Activated T-helper 17 cell treated with anti-CD3 and anti-CD28 coated beads, Interleukin-2, amount 50 U/mL, for 72 hours (primary cell): ENCODE results near the gene NIPSNAP3A. TPM values are rescaled to one million over a fixed set of nuclear protein-coding genes. Genes with fewer than 3 reads are reported as not detected.
A peak's percentile ranks its signal among the peaks of the same experiment; 100 is the strongest.

Experiments
- ATAC-seq: fragments of 150-1000 bp; cut with Tn5 transposase; replicated peaks from 2 replicates; pipeline ENCODE4 v1.10.0; 2021; ENCODE audit warnings: mild to moderate bottlenecking, moderate library complexity
- H3K27ac Mint-ChIP-seq: one replicate; pipeline ENCODE4 v1.8.0; 2022; ENCODE audit warnings: mixed read lengths
- H3K27me3 Mint-ChIP-seq: one replicate; pipeline ENCODE4 v1.8.0; 2022; ENCODE audit warnings: mixed read lengths
- H3K36me3 Mint-ChIP-seq: one replicate; pipeline ENCODE4 v1.8.0; 2022; ENCODE audit warnings: low read depth, mild to moderate bottlenecking, mixed read lengths
- H3K4me1 Mint-ChIP-seq: one replicate; pipeline ENCODE4 v1.8.0; 2022; ENCODE audit warnings: mixed read lengths
- H3K4me3 Mint-ChIP-seq: one replicate; pipeline ENCODE4 v1.8.0; 2022; ENCODE audit warnings: mild to moderate bottlenecking, mixed read lengths
- H3K9me3 Mint-ChIP-seq: one replicate; pipeline ENCODE4 v1.8.0; 2022; ENCODE audit warnings: mixed read lengths
- total RNA-seq, 2 donors: library from RNA; stranded (reverse); gene quantifications; one replicate each; pipeline ENCODE4 v1.2.3, GENCODE V29; 2022

NIPSNAP3A gene
- total RNA-seq, 2 donors from 2014 or later, result 7.1 to 10.3 TPM

DNA sequence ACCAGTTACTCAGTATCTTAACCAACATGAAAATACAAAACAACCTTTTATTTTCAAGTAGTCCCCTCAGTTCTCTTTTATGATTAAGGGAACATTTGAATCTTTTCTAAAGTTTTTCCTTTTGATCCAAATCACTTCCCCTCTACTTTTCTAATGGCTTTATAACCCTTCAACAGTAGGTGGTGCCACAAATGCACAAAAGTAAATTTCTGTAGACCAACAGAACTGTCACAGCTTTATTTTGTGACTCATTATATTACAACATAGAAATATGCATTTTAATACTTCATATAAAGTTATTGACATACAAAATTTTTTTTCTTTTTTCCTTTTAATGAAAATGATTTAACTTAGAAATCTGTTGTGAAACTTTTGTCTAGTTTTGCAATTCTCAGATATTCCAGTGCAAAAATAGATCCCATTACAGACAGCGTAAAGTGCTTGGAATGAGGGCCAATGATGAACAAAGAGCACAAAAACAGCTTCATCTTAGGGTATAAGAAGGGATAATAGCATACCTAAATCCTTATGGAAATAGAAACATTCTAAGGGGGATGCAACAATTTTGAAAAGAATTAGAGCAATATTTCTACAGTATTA is 33.4 kb downstream of the NIPSNAP3A start:
- Mint-ChIP-seq H3K4me1 (no peaks in the 10 kb centered on the region), H3K9me3 (no peaks in the 10 kb centered on the region), H3K36me3 (peaks cover 22% of the 10 kb centered on the region), H3K27me3 (no peaks in the 10 kb centered on the region), H3K27ac (no peak overlapping the region), H3K4me3 (no peak overlapping the region)
- ATAC-seq, result no peak

DNA sequence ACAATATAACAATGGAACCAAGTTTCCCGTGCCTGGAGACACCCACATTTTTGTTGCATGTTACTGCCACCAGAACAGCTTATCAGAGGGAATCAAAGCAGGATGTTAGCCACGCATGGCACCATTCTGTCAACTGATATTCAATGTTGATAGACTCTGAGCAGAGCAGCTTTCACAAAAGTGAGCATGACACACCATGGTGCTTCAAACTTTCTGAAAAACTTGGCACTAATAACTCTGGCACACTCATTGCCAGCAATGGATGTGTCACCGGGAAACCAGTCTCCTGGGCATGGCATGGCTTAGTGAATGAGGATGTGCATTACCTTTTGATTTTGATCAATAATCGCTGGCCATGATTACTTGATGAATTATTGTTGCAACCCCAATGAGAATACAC is 36.1 kb downstream of the NIPSNAP3A start:
- Mint-ChIP-seq H3K4me1 (no peaks in the 10 kb centered on the region), H3K27me3 (no peaks in the 10 kb centered on the region), H3K4me3 (no peak overlapping the region), H3K36me3 (peaks cover 48% of the 10 kb centered on the region), H3K9me3 (no peaks in the 10 kb centered on the region), H3K27ac (no peak overlapping the region)
- no peak for ATAC-seq

DNA sequence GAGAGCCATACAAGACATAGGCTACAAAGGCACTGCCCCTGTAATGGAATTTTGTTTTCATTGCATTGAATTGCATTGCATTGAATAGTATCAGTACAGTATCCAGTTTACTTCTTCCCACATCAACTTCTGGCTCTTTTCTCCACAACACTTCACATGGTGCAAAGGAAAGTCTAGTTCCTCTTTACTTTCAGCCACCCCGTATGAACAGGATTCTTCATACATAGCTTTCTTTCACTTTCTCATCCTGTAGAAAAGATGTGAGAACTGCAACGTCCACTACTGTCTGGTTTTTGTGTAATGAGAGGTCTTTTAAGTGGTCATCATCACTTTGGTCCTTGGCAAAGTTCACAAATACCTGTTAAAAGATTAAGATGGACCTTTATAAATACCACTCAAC is 36.6 kb downstream of the NIPSNAP3A start:
- peaks cover 52% of the 10 kb centered on the region for H3K36me3 Mint-ChIP-seq
- no peak overlapping the region for H3K27ac Mint-ChIP-seq
- no peak overlapping the region for H3K4me3 Mint-ChIP-seq
- no peaks in the 10 kb centered on the region for H3K4me1 Mint-ChIP-seq
- no peaks in the 10 kb centered on the region for H3K27me3 Mint-ChIP-seq
- no peak for ATAC-seq
- H3K9me3 Mint-ChIP-seq, result no peaks in the 10 kb centered on the region

DNA sequence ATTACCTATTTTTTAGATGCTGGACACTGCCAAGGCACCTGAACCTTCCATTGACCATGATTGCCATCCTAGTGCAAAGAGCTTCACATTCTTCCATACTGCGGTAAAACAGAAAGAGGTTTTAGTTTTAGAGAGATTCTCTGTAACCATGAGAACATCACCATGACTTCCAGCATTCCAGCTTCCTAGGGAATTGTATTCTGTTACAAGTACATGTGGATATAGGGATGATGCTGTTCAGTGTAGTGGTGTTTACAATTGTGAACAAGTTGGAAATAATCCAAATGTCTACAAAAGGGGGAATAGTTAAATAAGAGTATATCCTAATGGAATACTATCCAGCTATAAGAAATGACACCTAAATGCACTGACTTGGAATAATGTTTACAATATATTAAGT is 38.8 kb downstream of the NIPSNAP3A start:
- no peaks in the 10 kb centered on the region for H3K4me1 Mint-ChIP-seq
- H3K4me3 Mint-ChIP-seq, result no peak overlapping the region
- no peak for ATAC-seq
- H3K9me3 Mint-ChIP-seq, result no peaks in the 10 kb centered on the region
- H3K27me3 Mint-ChIP-seq, result no peaks in the 10 kb centered on the region
- no peak overlapping the region for H3K27ac Mint-ChIP-seq
- H3K36me3 Mint-ChIP-seq, result peaks cover 58% of the 10 kb centered on the region

DNA sequence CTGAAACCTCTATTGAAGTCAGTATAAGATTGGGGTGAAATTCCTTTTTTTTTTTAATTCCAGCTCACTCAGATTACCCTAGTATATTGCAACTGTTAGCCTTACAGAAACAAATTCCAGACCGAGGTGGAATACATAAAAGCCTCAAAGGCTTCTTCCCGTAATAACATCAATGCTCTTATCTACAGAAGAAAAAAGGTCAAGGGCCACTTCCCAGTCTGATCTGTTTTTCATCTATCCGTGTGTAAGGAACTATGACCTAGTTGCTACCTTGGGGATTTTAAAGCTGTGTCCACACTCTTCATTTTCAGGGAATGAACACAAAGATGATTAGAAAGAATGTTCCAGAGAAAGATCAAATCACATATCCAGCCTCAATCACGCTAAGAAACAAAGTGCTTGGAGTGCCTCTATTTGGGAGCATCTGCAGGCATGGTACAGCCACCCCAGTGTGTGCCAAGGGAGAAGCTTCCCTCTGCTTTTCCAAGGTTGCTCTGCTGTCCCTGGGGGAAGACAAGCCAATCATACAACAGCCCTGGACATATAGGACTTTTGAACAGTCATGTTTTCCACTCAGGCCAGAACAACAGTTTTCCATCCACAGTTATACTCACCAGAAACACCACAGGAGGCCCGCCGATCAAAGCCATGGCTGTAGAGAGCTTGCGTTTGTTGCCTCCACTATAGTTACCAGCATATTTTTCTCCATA is 40.0 kb downstream of the NIPSNAP3A start:
- H3K9me3 Mint-ChIP-seq, result no peaks in the 10 kb centered on the region
- no peak for ATAC-seq
- H3K36me3 Mint-ChIP-seq, result peaks cover 67% of the 10 kb centered on the region
- H3K27ac Mint-ChIP-seq, result no peak overlapping the region
- H3K27me3 Mint-ChIP-seq, result no peaks in the 10 kb centered on the region
- no peaks in the 10 kb centered on the region for H3K4me1 Mint-ChIP-seq
- H3K4me3 Mint-ChIP-seq, result no peak overlapping the region

DNA sequence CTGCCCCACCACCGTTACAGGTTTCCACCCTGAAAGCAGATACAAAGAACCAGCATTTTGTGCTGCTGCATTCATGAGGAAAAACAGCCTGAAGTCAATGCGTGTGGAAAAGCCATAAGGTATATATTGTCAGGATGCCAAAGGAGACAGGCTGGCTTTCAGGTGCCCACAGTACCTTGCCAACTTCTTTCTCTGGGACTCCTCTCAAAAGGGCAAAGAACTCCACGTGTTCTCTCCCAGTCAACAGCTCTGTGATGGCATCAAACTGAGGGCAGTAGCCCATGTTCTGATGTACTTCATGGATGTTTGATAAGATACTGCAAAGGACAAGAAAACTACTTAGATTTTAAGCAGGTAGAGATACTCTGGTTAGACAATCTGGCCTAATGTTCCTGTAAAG is 40.8 kb downstream of the NIPSNAP3A start:
- no peaks in the 10 kb centered on the region for H3K9me3 Mint-ChIP-seq
- ATAC-seq, result no peak

DNA sequence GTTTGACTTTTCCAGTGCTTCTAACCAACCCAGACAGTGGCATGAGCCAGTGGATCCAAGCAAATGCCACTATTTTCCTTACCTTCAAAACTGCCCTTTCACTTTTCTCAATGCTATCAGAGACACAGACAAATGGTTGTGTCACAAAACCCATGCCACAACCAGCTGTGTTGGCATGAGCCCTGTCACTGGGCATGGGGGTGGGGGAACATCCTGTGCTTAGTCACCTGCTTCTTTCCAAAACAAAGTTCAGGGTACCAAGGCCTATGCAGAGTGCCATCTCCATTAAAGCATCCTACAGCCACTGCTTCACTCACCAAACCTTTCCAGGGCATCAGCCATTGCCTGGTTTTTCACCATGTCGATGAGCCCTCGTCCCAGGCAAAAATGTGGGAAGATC is 46.6 kb downstream of the NIPSNAP3A start:
- no peak overlapping the region for H3K4me3 Mint-ChIP-seq
- no peaks in the 10 kb centered on the region for H3K9me3 Mint-ChIP-seq
- peaks cover 79% of the 10 kb centered on the region for H3K36me3 Mint-ChIP-seq
- no peaks in the 10 kb centered on the region for H3K27me3 Mint-ChIP-seq
- ATAC-seq, result peak; percentile 58
- no peaks in the 10 kb centered on the region for H3K4me1 Mint-ChIP-seq
- no peak overlapping the region for H3K27ac Mint-ChIP-seq

More for the DNA sequence above, 40.8 kb downstream of the NIPSNAP3A start:
- H3K36me3 Mint-ChIP-seq, result peaks cover 75% of the 10 kb centered on the region
- H3K4me3 Mint-ChIP-seq, result no peak overlapping the region
- no peak overlapping the region for H3K27ac Mint-ChIP-seq
- no peaks in the 10 kb centered on the region for H3K27me3 Mint-ChIP-seq
- H3K4me1 Mint-ChIP-seq, result no peaks in the 10 kb centered on the region

DNA sequence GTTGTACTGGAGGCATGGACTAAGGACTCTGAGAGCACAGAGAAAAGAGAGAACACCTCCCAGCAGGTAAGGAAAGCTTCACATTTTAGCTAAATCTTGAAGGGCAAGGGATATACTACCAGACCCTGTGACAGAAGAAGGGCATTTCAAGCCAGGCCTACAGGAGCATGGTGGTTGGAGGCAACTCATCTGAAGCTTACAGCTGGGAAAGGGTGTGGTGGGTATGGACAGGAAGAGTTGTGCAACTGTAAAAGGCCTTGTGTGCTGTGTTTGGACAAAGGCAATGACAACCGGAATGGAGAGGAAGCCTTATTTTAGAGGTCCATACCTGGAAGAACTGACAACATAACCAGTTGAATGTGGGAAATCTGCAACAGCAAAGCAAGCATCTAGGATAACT is 47.6 kb downstream of the NIPSNAP3A start:
- Mint-ChIP-seq H3K27ac (no peak overlapping the region), H3K9me3 (no peaks in the 10 kb centered on the region), H3K36me3 (peaks cover 78% of the 10 kb centered on the region), H3K27me3 (no peaks in the 10 kb centered on the region), H3K4me3 (no peak overlapping the region), H3K4me1 (no peaks in the 10 kb centered on the region)
- ATAC-seq, result no peak

DNA sequence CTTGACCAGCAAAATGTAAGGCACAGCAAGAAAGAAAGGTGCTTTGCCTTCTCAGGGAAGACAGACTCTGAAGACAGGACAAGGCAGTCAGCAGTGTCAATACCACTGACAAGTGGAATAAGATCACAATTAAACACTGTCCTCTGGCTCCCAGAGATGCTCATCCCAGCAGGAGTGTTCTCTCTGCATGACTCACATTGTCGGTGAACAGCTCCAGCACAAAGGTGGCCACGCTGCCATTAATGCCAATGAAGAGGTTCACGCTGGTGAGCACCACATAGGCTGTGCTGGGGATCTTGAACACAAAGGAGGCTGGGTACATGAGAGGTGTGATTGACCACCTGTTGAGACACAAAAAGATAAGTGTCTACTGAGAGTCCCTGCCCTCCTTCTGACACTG is 48.4 kb downstream of the NIPSNAP3A start:
- no peak overlapping the region for H3K4me3 Mint-ChIP-seq
- H3K36me3 Mint-ChIP-seq, result peaks cover 78% of the 10 kb centered on the region
- no peak overlapping the region for H3K27ac Mint-ChIP-seq
- H3K9me3 Mint-ChIP-seq, result no peaks in the 10 kb centered on the region
- ATAC-seq, result no peak
- H3K27me3 Mint-ChIP-seq, result no peaks in the 10 kb centered on the region
- no peaks in the 10 kb centered on the region for H3K4me1 Mint-ChIP-seq

DNA sequence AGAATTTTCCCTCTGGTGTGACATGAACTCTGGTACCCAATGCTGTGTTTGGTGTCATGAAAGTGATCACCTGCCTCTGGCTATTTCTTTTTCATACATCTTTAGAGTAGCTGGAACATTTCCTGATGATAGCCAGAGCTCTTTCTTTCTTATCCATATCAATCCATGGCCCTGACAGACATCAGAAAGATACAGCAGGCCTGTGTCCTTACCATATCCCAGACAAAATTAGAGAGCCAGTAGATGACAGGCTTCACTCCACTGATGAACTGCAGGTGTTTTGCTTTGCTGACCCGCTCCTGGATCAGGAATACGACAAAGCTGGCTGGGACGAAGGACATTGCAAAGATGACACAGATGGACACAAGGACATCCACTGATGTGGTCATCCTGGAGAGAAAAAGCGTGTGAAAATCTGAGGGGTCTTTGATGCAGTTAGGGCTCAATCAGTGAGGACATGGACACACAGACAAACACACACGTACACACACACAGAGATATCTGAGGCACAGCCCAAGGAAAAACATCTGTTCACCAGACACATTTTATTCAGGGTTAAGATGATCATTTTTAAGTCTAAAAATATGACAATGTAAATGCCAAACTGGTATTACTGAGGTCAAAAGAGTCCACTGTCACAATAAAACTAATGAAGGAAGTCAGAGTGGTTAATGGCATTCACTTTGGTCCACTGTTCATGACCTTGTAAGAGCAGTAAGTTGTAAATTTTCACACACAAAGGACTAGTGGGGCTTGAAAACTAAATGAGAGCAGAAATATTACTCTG is 50.9 kb downstream of the NIPSNAP3A start:
- ATAC-seq, result no peak
- H3K36me3 Mint-ChIP-seq, result peaks cover 73% of the 10 kb centered on the region
- no peaks in the 10 kb centered on the region for H3K9me3 Mint-ChIP-seq
- H3K27ac Mint-ChIP-seq, result no peak overlapping the region
- H3K27me3 Mint-ChIP-seq, result no peaks in the 10 kb centered on the region
- no peak overlapping the region for H3K4me3 Mint-ChIP-seq
- H3K4me1 Mint-ChIP-seq, result no peaks in the 10 kb centered on the region

DNA sequence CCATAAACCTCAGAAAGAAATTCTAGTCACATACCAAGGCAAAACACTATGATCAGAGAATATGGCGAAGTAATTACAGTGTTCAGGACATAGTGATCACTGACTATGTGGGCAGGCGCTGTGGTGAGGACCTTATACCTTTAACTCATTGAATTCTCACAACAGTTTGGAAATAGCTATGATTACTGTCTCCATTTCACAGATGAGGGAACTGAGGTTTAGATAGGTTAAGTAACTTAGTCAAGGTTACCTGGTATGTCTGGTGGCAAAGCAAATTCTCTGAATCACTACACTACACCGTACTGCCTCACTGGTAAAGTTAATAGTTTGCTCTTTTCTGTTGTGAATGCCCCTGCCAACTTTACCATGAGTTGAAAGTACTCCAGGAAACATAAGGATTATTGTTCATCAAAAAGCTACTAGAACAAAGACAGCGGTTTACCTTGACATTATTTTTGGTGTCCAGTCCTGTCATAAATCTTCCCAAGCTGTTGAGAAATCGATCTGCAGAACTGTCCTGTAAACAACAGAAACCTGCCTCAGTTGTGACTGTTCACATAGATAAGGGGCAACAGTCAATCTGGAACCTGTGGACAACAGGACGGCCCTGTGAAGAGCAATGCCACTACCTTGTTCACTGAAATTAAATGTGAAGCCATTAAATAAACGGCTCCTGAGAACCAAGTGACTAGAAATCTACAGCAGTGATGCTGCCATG is 52.7 kb downstream of the NIPSNAP3A start:
- Mint-ChIP-seq H3K36me3 (peaks cover 62% of the 10 kb centered on the region), H3K9me3 (no peaks in the 10 kb centered on the region), H3K27ac (no peak overlapping the region), H3K27me3 (no peaks in the 10 kb centered on the region), H3K4me3 (no peak overlapping the region), H3K4me1 (no peaks in the 10 kb centered on the region)
- ATAC-seq, result no peak

DNA sequence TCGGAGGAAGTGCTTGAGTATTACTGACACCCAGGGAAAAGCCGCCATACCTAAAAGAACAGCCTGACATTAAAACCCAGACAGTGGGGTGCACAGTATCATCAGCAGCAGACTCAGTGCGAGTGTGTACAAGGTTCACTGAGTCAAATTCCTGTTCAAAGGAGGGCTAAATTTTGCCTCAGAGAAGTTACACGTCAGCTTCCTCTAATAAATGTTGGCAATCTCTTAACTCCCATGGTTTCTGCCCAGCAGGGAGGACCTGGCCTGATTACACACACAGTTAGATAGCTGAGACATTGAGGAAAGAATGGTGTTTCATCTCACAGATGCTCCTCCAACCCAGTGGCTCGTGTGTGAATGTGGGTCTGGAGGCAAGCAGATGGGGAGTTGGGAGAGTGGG is 54.6 kb downstream of the NIPSNAP3A start:
- no peak for ATAC-seq
- no peaks in the 10 kb centered on the region for H3K9me3 Mint-ChIP-seq
- H3K4me3 Mint-ChIP-seq, result no peak overlapping the region
- no peaks in the 10 kb centered on the region for H3K27me3 Mint-ChIP-seq
- H3K27ac Mint-ChIP-seq, result no peak overlapping the region
- peaks cover 62% of the 10 kb centered on the region for H3K36me3 Mint-ChIP-seq
- H3K4me1 Mint-ChIP-seq, result no peaks in the 10 kb centered on the region

DNA sequence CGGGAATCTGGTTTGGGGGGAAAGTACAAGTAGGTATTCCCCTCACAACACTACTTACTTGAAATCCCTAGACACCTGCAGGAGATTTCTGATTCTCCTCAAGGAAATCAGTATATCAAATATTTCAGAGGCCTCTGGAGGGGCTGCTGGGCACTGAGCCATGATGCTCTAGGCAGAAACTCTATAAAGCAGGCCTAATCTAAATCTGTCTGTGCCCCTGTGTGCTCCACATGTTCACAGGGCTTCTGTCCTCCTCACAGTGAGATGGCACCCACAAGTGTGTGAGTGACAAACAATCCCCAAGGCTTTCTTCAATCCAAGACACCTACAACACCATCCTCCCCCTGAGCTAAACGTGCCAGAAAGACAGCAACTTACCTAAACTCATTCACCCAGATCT is 55.4 kb downstream of the NIPSNAP3A start:
- peaks cover 54% of the 10 kb centered on the region for H3K36me3 Mint-ChIP-seq
- no peaks in the 10 kb centered on the region for H3K9me3 Mint-ChIP-seq
- H3K27ac Mint-ChIP-seq, result no peak overlapping the region
- H3K4me1 Mint-ChIP-seq, result no peaks in the 10 kb centered on the region
- no peak overlapping the region for H3K4me3 Mint-ChIP-seq
- no peak for ATAC-seq
- no peaks in the 10 kb centered on the region for H3K27me3 Mint-ChIP-seq

DNA sequence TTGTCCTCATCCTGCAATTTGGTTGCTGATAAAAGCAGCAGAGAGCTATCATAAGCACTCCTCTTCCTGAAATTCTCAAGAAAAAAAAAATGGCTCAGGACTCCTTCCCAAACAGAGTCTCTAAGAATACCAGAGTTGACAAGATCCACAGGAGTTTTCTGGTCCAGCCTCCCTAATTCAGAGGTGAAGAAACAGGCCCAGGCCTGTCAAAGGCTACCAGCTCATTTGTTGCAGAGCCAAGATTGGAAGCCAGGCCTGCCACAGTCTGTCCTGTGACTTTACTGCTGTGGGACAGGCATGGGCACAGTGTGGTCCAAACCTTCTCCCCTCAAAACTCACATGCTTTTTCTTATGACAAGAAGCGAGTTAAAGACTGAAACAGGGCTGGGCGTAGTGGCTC is 58.0 kb downstream of the NIPSNAP3A start:
- Mint-ChIP-seq H3K36me3 (peaks cover 56% of the 10 kb centered on the region), H3K9me3 (no peaks in the 10 kb centered on the region), H3K4me3 (no peak overlapping the region), H3K4me1 (no peaks in the 10 kb centered on the region), H3K27ac (no peak overlapping the region), H3K27me3 (no peaks in the 10 kb centered on the region)
- ATAC-seq, result no peak
